ENCODE results near the gene CASP2.

The CASP2 gene

GRCh38 chr7:143322760-143323633 is 34.8 kb downstream of the CASP2 start:
- no peak for DNase-seq (ENCODE audit: low read depth in 1 of 2, low spot score in 1 of 2)
- H3K4me3 ChIP-seq (replicated peaks; ENCODE audit: insufficient read depth, low read length): no peak overlapping the region

GRCh38 chr7:143323653-143324052 is 35.5 kb downstream of the CASP2 start:
- TF ChIP-seq SPI1 (IDR thresholded peaks at IDR 0.05; ENCODE audit: borderline replicate concordance, low read depth) (no peak), CTCF (IDR thresholded peaks at IDR 0.05; ENCODE audit: insufficient read depth, low read length) (no peak), REST (IDR thresholded peaks at IDR 0.05; ENCODE audit: insufficient replicate concordance, low read depth) (no peak), GABPA (IDR thresholded peaks at IDR 0.05; ENCODE audit: low read depth) (no peak), POLR2AphosphoS5 (IDR thresholded peaks at IDR 0.05; ENCODE audit: low read depth) (no peak)
- Histone ChIP-seq H3K4me3 (replicated peaks; ENCODE audit: insufficient read depth, low read length) (no peak overlapping the region), H3K27me3 (ENCODE audit: insufficient read depth, poor library complexity, severe bottlenecking) (no peaks in the 10 kb centered on the region), H3K27ac (replicated peaks) (no peak overlapping the region)
- DNase-seq (ENCODE audit: low read depth in 1 of 2, low spot score in 1 of 2): no peak

More at GRCh38 chr7:143322760-143323633, 34.8 kb downstream of the CASP2 start:
- no peak for TF ChIP-seq GABPA (IDR thresholded peaks at IDR 0.05; ENCODE audit: low read depth)
- no peak for TF ChIP-seq POLR2AphosphoS5 (IDR thresholded peaks at IDR 0.05; ENCODE audit: low read depth)
- no peak for TF ChIP-seq CTCF (IDR thresholded peaks at IDR 0.05; ENCODE audit: insufficient read depth, low read length)
- TF ChIP-seq REST (IDR thresholded peaks at IDR 0.05; ENCODE audit: insufficient replicate concordance, low read depth): no peak
- no peak for TF ChIP-seq SPI1 (IDR thresholded peaks at IDR 0.05; ENCODE audit: borderline replicate concordance, low read depth)
- Histone ChIP-seq H3K27ac (replicated peaks) (no peak overlapping the region), H3K27me3 (ENCODE audit: insufficient read depth, poor library complexity, severe bottlenecking) (no peaks in the 10 kb centered on the region)

- no peak overlapping the region for H3K4me3 ChIP-seq (replicated peaks; ENCODE audit: insufficient read depth, low read length)
- H3K27me3 ChIP-seq (ENCODE audit: insufficient read depth, poor library complexity, severe bottlenecking): no peaks in the 10 kb centered on the region
- TF ChIP-seq POLR2AphosphoS5 (IDR thresholded peaks at IDR 0.05; ENCODE audit: low read depth) (no peak), REST (IDR thresholded peaks at IDR 0.05; ENCODE audit: insufficient replicate concordance, low read depth) (no peak), CTCF (IDR thresholded peaks at IDR 0.05; ENCODE audit: insufficient read depth, low read length) (no peak), GABPA (IDR thresholded peaks at IDR 0.05; ENCODE audit: low read depth) (no peak), SPI1 (IDR thresholded peaks at IDR 0.05; ENCODE audit: borderline replicate concordance, low read depth) (no peak)
- no peak for DNase-seq (ENCODE audit: low read depth in 1 of 2, low spot score in 1 of 2)
- no peak overlapping the region for H3K27ac ChIP-seq (replicated peaks)
Observed at GRCh38 chr7:143325240-143325639, 37.1 kb downstream of the CASP2 start.

Measured in HL-60 (cell line).